B cell (primary cell): Measurements from ENCODE around the gene RMC1. TPM values are rescaled to one million over a fixed set of nuclear protein-coding genes. Genes with fewer than 3 reads are reported as not detected.

Source experiments
- ATAC-seq: fragments of 200-7000 bp; cut with Tn5 transposase; one replicate; pipeline ENCODE4 v1.10.0; 2021; ENCODE audit warnings: low read depth, mild to moderate bottlenecking, moderate number of reproducible peaks, moderate library complexity
- CTCF ChIA-PET: fragments of 350-600 bp; sonication (Branson Sonifier 250); formaldehyde crosslinking; loops from one replicate; lab custom pipeline; 2021; ENCODE audit warnings: antibody characterized with exemption, inconsistent platforms; lab: Charles Lee
- POLR2A ChIA-PET: fragments of 350-600 bp; sonication (Branson Sonifier 250); formaldehyde crosslinking; loops from one replicate; lab custom pipeline; 2021; ENCODE audit warnings: antibody characterized with exemption; lab: Charles Lee
- DNase-seq: peaks from one replicate; pipeline ENCODE4 v3.0.0; 2013
- H2AFZ ChIP-seq: 2 replicates; pipeline ENCODE4 v1.6.1; 2012; ENCODE audit warnings: mild to moderate bottlenecking, low read depth, low read length; ENCODE audit not compliant: insufficient read depth, poor library complexity, severe bottlenecking
- H3K27ac ChIP-seq, 2 donors: 1 replicate in 1 of 2; 2 replicates in 1 of 2; pipeline ENCODE4 v1.5.1; 2012 to 2013; ENCODE audit warnings: low read length in 2 of 2, mild to moderate bottlenecking in 2 of 2, moderate library complexity in 1 of 2
- H3K27me3 ChIP-seq, 4 experiments: fragments of 200-600 bp in 1 of 4; sonication (generic) in 1 of 4; replicated peaks in 1 of 4; 1 replicate in 2 of 4; 2 replicates in 2 of 4; pipeline versions ENCODE4 v1.6.1 to v1.7.0; 2013 to 2016; ENCODE audit warnings: low read length in 3 of 4, mild to moderate bottlenecking in 2 of 4, mixed read lengths in 1 of 4, moderate library complexity in 1 of 4; ENCODE audit not compliant: insufficient read depth in 4 of 4, control insufficient read depth in 3 of 4; ENCODE audit errors: control extremely low read depth in 1 of 4
- H3K36me3 ChIP-seq, 2 experiments: replicated peaks in 1 of 2; 1 replicate in 1 of 2; 2 replicates in 1 of 2; pipeline versions ENCODE4 v1.6.1 to v1.7.1; 2013; ENCODE audit warnings: low read length in 1 of 2; ENCODE audit not compliant: insufficient read depth in 2 of 2, control insufficient read depth in 1 of 2; ENCODE audit errors: control extremely low read depth in 1 of 2, extremely low read depth in 1 of 2
- H3K4me1 ChIP-seq, 2 donors: fragments of 200-600 bp in 1 of 2; sonication (generic) in 1 of 2; 1 replicate in 1 of 2; 2 replicates in 1 of 2; pipeline versions ENCODE4 v1.5.1 to v1.6.1; 2013 to 2017; ENCODE audit warnings: low read length in 2 of 2; ENCODE audit not compliant: control insufficient read depth in 2 of 2, insufficient read depth in 2 of 2
- H3K4me2 ChIP-seq: replicated peaks from 2 replicates; pipeline ENCODE3; 2012; ENCODE audit warnings: mild to moderate bottlenecking, low read depth, low read length; ENCODE audit not compliant: poor library complexity, severe bottlenecking
- H3K4me3 ChIP-seq, 5 experiments: fragments of 200-600 bp in 1 of 5; sonication (generic) in 1 of 5; 1 replicate in 3 of 5; 2 replicates in 2 of 5; pipeline versions ENCODE4 v1.5.1 to v1.7.0; 2011 to 2016; ENCODE audit warnings: low read length in 4 of 5, mild to moderate bottlenecking in 4 of 5, low read depth in 2 of 5, control low read depth in 1 of 5, moderate library complexity in 1 of 5; ENCODE audit not compliant: insufficient read depth in 1 of 5; ENCODE audit errors: control extremely low read depth in 1 of 5, extremely low read depth in 1 of 5
- H3K79me2 ChIP-seq: fragments of 200-600 bp; sonication (generic); one replicate; pipeline ENCODE4 v1.6.0; 2016; ENCODE audit warnings: low read length; ENCODE audit not compliant: control insufficient read depth, insufficient read depth
- H3K9ac ChIP-seq: fragments of 200-600 bp; sonication (generic); 2 replicates; pipeline ENCODE4 v1.6.1; 2017; ENCODE audit warnings: mild to moderate bottlenecking, low read length, moderate library complexity
- H3K9me3 ChIP-seq, 3 donors: one replicate each; pipeline versions ENCODE4 v1.6.1 to v1.7.1; 2013; ENCODE audit warnings: low read length in 2 of 3; ENCODE audit not compliant: control insufficient read depth in 2 of 3, insufficient read depth in 1 of 3; ENCODE audit errors: control extremely low read depth in 1 of 3
- H4K20me1 ChIP-seq: 2 replicates; pipeline ENCODE4 v1.6.0; 2012; ENCODE audit warnings: mild to moderate bottlenecking, low read length; ENCODE audit not compliant: insufficient read depth, control insufficient read depth, poor library complexity, severe bottlenecking
- H3K27ac Mint-ChIP-seq: one replicate; pipeline ENCODE4 v1.8.0; 2021; ENCODE audit warnings: mixed read lengths
- H3K27me3 Mint-ChIP-seq: one replicate; pipeline ENCODE4 v1.8.0; 2021; ENCODE audit warnings: mixed read lengths
- H3K4me1 Mint-ChIP-seq: one replicate; pipeline ENCODE4 v1.8.0; 2021; ENCODE audit warnings: mixed read lengths
- H3K4me3 Mint-ChIP-seq: one replicate; pipeline ENCODE4 v1.8.0; 2021; ENCODE audit warnings: mixed read lengths
- H3K9me3 Mint-ChIP-seq: one replicate; pipeline ENCODE4 v1.8.0; 2022; ENCODE audit warnings: mixed read lengths; ENCODE audit not compliant: insufficient read depth
- CTCF ChIP-seq: fragments of 200-600 bp; IDR thresholded peaks from one replicate; pipeline ENCODE4 v1.8.0; 2022; ENCODE audit warnings: antibody characterized with exemption, mild to moderate bottlenecking
- EZH2 ChIP-seq: IDR thresholded peaks from 2 replicates; pipeline ENCODE4 v1.6.1; 2012; ENCODE audit warnings: borderline replicate concordance, low read depth, mild to moderate bottlenecking, moderate library complexity, low read length; ENCODE audit not compliant: insufficient read depth, poor library complexity, severe bottlenecking
- WGBS: methylation state at CpG from one replicate; pipeline ENCODE4 v1.1.5; 2013; ENCODE audit warnings: missing lambda C conversion rate; ENCODE audit not compliant: insufficient coverage; 5-methylcytosine and 5-hydroxymethylcytosine counted together
- intact Hi-C: fragments of 100-400 bp; cut with micrococcal nuclease; formaldehyde crosslinking; loops from one replicate; pipeline ENCODE4 v1.10.0; 2022
- polyA plus RNA-seq: library from polyadenylated mRNA; depleted of rRNA; stranded (reverse); fragments of >200 nt; gene quantifications from 2 replicates; pipeline ENCODE4 v1.2.3, GENCODE V29; 2012
- total RNA-seq, 2 donors: library from RNA; stranded (reverse); fragments of 120-200 nt in 1 of 2; gene quantifications; 1 replicate in 1 of 2; 2 replicates in 1 of 2; pipeline versions ENCODE4 v1.2.3 to v1.2.4, GENCODE V29; 2013 to 2022

Gene RMC1
- total and polyA plus RNA-seq, 2 donors (not counting 1 experiment from before 2014, with no cell fraction given), result 77.3 to 137 TPM

DNA sequence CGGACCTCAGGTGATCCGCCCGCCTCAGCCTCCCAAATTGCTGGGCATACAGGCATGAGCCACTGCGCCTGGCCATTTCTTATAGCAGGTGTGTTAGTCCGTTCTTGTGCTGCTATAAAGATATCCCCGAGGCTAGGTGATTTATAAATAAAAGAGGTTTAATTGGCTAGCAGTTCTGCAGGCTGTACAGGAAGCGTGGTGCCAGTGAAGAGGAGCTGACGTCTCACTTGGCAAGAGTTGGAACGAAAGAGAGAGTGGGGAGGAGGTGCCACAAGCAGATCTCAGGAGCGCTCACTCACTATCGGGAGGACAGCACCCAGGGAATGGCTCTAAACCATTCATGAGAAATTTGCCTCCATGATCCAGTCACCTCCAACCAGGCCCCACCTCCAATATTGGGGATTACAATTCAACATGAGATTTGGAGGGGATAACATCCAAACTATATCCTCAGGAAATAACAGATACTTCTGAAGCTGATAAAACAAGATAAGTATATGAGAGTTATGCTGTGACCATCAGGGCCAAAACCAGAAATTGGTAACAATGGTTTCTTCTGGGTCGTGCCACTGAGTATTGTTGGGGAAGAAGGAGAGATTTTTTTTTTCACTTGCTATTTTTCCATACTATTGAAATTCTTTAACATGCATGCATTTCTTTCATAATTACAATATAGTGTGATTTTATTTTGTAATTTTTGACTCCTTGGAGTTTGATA, 7.4 kb upstream of the RMC1 start:
- H3K27me3 ChIP-seq, result no peaks in the 10 kb centered on the region
- no peaks in the 10 kb centered on the region for H3K36me3 ChIP-seq
- H3K27ac ChIP-seq, result peak overlapping the region; percentile 55 to 76
- peaks cover 67% of the 10 kb centered on the region for H3K79me2 ChIP-seq
- H3K9me3 ChIP-seq, result no peaks in the 10 kb centered on the region
- peak overlapping the region; percentile 66 for H3K4me2 ChIP-seq
- Mint-ChIP-seq H3K27me3 (no peaks in the 10 kb centered on the region), H3K27ac (peak overlapping the region; percentile 87), H3K9me3 (no peaks in the 10 kb centered on the region), H3K4me3 (peak overlapping the region; percentile 78), H3K4me1 (peaks cover 53% of the 10 kb centered on the region)
- H2AFZ ChIP-seq, result peak overlapping the region; percentile 53
- ATAC-seq, result peak; percentile 22
- intact Hi-C loops, result no loop called here
- H3K9ac ChIP-seq, result peak overlapping the region; percentile 66
- H3K4me3 ChIP-seq, result peak overlapping the region in 4 of 5 experiments; percentile 52 to 62 (median 58)
- TF ChIP-seq EZH2, result no peak
- no peak for TF ChIP-seq CTCF
- WGBS, result 36% methylated on average over 9 of the region's 12 CpGs
- peaks cover 57 to 59% of the 10 kb centered on the region in 2 donors for H3K4me1 ChIP-seq
- CTCF ChIA-PET, result interaction anchor here (0.9 to 4.3 kb wide), 5 partner anchors 9 to 49 kb away, joined by 3 to 61 read pairs (median 5); no protein-coding TSS in a partner anchor
- POLR2A ChIA-PET, result interaction anchor here (1.1 to 1.2 kb wide), 2 partner anchors 9 to 12 kb away, joined by 3 to 4 read pairs; no protein-coding TSS in a partner anchor
- no peaks in the 10 kb centered on the region for H4K20me1 ChIP-seq
- DNase-seq, result no peak

GRCh38 chr18:23498117-23498516, 5.2 kb upstream of the RMC1 start:
- Mint-ChIP-seq H3K9me3 (no peaks in the 10 kb centered on the region), H3K27me3 (no peaks in the 10 kb centered on the region), H3K4me3 (peak overlapping the region; percentile 51), H3K27ac (peak overlapping the region; percentile 96), H3K4me1 (peaks cover 69% of the 10 kb centered on the region)
- DNase-seq, result no peak
- intact Hi-C loops, result loop anchor here (1.0 kb wide), 3 partner anchors 10 to 45 kb away; partner anchors contain the start of gene RIOK3
- Histone ChIP-seq H3K4me3 (peak overlapping the region in 4 of 5 experiments; percentile 52 to 62 (median 58)), H4K20me1 (no peaks in the 10 kb centered on the region), H3K79me2 (peaks cover 68% of the 10 kb centered on the region), H3K4me1 (peaks cover 71 to 79% of the 10 kb centered on the region in 2 donors), H3K4me2 (peak overlapping the region; percentile 66), H3K27ac (peak overlapping the region; percentile 55 to 76), H3K36me3 (no peaks in the 10 kb centered on the region), H3K9me3 (no peaks in the 10 kb centered on the region), H3K9ac (peak overlapping the region; percentile 53), H3K27me3 (no peaks in the 10 kb centered on the region), H2AFZ (peak overlapping the region; percentile 37)
- WGBS, result no CpG with 5 or more reads among the region's 2 CpGs
- TF ChIP-seq CTCF (no peak), EZH2 (no peak)
- no peak for ATAC-seq
- ChIA-PET CTCF (interaction anchor here (0.6 to 4.3 kb wide), 23 partner anchors 8 to 513 kb away, joined by 3 to 61 read pairs (median 4); partner anchors contain the start of genes NPC1 and RIOK3), POLR2A (interaction anchor here (0.6 to 2.9 kb wide), 5 partner anchors 10 to 131 kb away, joined by 3 to 28 read pairs (median 6); no protein-coding TSS in a partner anchor)
